Activated CD4-positive, alpha-beta T cell treated with anti-CD3 and anti-CD28 coated beads, Interleukin-10, Interleukin-2, amounts not matched to agents 100 ng/mL and 50 ng/mL, durations not matched to agents 16 hours and 8 hours (primary cell): ENCODE measurements around the gene GRHPR.
"Not testable (repeated sequence)": the region's sequence is repeated elsewhere in the genome, so short reads cannot be mapped to it uniquely, and the experiment has no call there.

ENCODE experiments used
- DNase-seq: peaks from one replicate; pipeline ENCODE4 v3.0.0-alpha.2; 2020

GRHPR gene

GRCh38 chr9:37422289-37423104 lies at the start of gene GRHPR:
TSS of gene GRHPR (plus strand) at chr9:37422696. CDS start at chr9:37422751, 55 bp downstream.
- DNase-seq, result peak; percentile 93

- DNase-seq, result no peak
Observed at GRCh38 chr9:37372839-37373238, 49.7 kb upstream of the GRHPR start.

GRCh38 chr9:37373621-37374020 lies 48.9 kb upstream of the GRHPR start:
- DNase-seq, result no peak

- peak; percentile 5 for DNase-seq
Observed at GRCh38 chr9:37374892-37375291, 47.6 kb upstream of the GRHPR start.

- DNase-seq, result no peak
Observed at GRCh38 chr9:37377688-37378612, 44.5 kb upstream of the GRHPR start.

GRCh38 chr9:37378613-37379004 lies 43.9 kb upstream of the GRHPR start:
- DNase-seq, result no peak

GRCh38 chr9:37379835-37380234 lies 42.7 kb upstream of the GRHPR start:
- DNase-seq, result no peak

GRCh38 chr9:37380570-37380969 lies 41.9 kb upstream of the GRHPR start:
- no peak for DNase-seq

- no peak for DNase-seq
Observed at GRCh38 chr9:37381094-37381741, 41.3 kb upstream of the GRHPR start.

GRCh38 chr9:37382161-37382981 lies 40.1 kb upstream of the GRHPR start:
- no peak for DNase-seq

GRCh38 chr9:37382982-37383357 lies 39.5 kb upstream of the GRHPR start:
- no peak for DNase-seq

GRCh38 chr9:37383393-37383792 lies 39.1 kb upstream of the GRHPR start:
- no peak for DNase-seq

GRCh38 chr9:37383876-37384746 lies 38.4 kb upstream of the GRHPR start:
- DNase-seq, result no peak

- DNase-seq, result no peak
Observed at GRCh38 chr9:37385286-37385685, 37.2 kb upstream of the GRHPR start.

GRCh38 chr9:37386988-37387387 lies 35.5 kb upstream of the GRHPR start:
- DNase-seq, result no peak

GRCh38 chr9:37390759-37391158 lies 31.7 kb upstream of the GRHPR start:
- peak; percentile 38 for DNase-seq

GRCh38 chr9:37392272-37392671 lies 30.2 kb upstream of the GRHPR start:
- no peak for DNase-seq

GRCh38 chr9:37395229-37395628 lies 27.3 kb upstream of the GRHPR start:
- DNase-seq, result no peak

GRCh38 chr9:37395663-37396062 lies 26.8 kb upstream of the GRHPR start:
- DNase-seq, result no peak

- DNase-seq, result not testable (repeated sequence)
Observed at GRCh38 chr9:37397948-37398347, 24.5 kb upstream of the GRHPR start.

GRCh38 chr9:37398464-37399025 lies 24.0 kb upstream of the GRHPR start:
- no peak for DNase-seq
